Gastroesophageal sphincter (tissue), 3 donors: ENCODE results near the gene FAM13A.

Source experiments
- CTCF ChIP-seq, 4 experiments: fragments of 200-600 bp in 2 of 4; fragments of 450-650 bp in 2 of 4; sonication (generic) in 1 of 4; IDR thresholded peaks; one replicate each; pipeline ENCODE4 v1.5.1; 2017 to 2019; ENCODE audit warnings: antibody characterized with exemption in 4 of 4, mild to moderate bottlenecking in 2 of 4, moderate library complexity in 2 of 4
- EP300 ChIP-seq: sonication (generic); formaldehyde crosslinking; IDR thresholded peaks from one replicate; pipeline ENCODE4 v1.6.1; 2017; ENCODE audit warnings: antibody characterized with exemption, mild to moderate bottlenecking
- POLR2A ChIP-seq, 2 donors: fragments of 450-650 bp; IDR thresholded peaks; one replicate each; pipeline ENCODE4 v1.6.1; 2017; ENCODE audit warnings: antibody characterized with exemption in 2 of 2, mild to moderate bottlenecking in 2 of 2, moderate library complexity in 1 of 2
- POLR2AphosphoS5 ChIP-seq: sonication (generic); formaldehyde crosslinking; IDR thresholded peaks from one replicate; pipeline ENCODE4 v1.6.1; 2017; ENCODE audit warnings: antibody characterized with exemption

GRCh38 chr4:88793475-88793874, 263.5 kb downstream of the FAM13A start:
- TF ChIP-seq EP300 (no peak), CTCF (IDR thresholded peaks at IDR 0.05) (no peak), POLR2AphosphoS5 (no peak), POLR2A (IDR thresholded peaks at IDR 0.05) (no peak)
